GM12875 (cell line): ENCODE data around the gene CERS5.

ENCODE experiments used
- H3K4me3 ChIP-seq: one replicate; pipeline ENCODE4 v1.5.1; 2011; ENCODE audit warnings: low read depth, low read length, control low read depth
- CTCF ChIP-seq: IDR thresholded peaks from 2 replicates; pipeline ENCODE4 v1.5.1; 2011; ENCODE audit warnings: low read depth, mild to moderate bottlenecking, control low read depth, inconsistent platforms, low read length, moderate library complexity, borderline replicate concordance; ENCODE audit not compliant: insufficient read depth

Gene CERS5

GRCh38 chr12:50187084-50187900 is 20.1 kb upstream of the CERS5 start:
- no peak overlapping the region for H3K4me3 ChIP-seq
- TF ChIP-seq CTCF, result no peak

- no peak for TF ChIP-seq CTCF
- no peak overlapping the region for H3K4me3 ChIP-seq
Observed at GRCh38 chr12:50186681-50187080, 19.5 kb upstream of the CERS5 start.

GRCh38 chr12:50185970-50186663 is 18.9 kb upstream of the CERS5 start:
- TF ChIP-seq CTCF, result no peak
- no peak overlapping the region for H3K4me3 ChIP-seq

GRCh38 chr12:50185301-50185895 is 18.2 kb upstream of the CERS5 start:
- no peak overlapping the region for H3K4me3 ChIP-seq
- TF ChIP-seq CTCF, result no peak

GRCh38 chr12:50184261-50184660 is 17.1 kb upstream of the CERS5 start:
- TF ChIP-seq CTCF, result no peak
- no peak overlapping the region for H3K4me3 ChIP-seq

- H3K4me3 ChIP-seq, result no peak overlapping the region
- no peak for TF ChIP-seq CTCF
Observed at GRCh38 chr12:50182461-50182860, 15.3 kb upstream of the CERS5 start.
